GM18519 (cell line): ENCODE measurements around the gene LARGE1.

Experiments used
- ATAC-seq: cut with Tn5 transposase; IDR thresholded peaks from one replicate; pipeline ENCODE4 v1.9.1; 2021; ENCODE audit warnings: mild to moderate bottlenecking, moderate library complexity; ENCODE audit not compliant: unreplicated experiment, low FRiP score

The LARGE1 gene

GRCh38 chr22:33224841-33225240 lies 695.4 kb downstream of the LARGE1 start:
- ATAC-seq: no peak
